HG02623 (cell line): ENCODE data around the gene ANKHD1.
"Not testable (repeated sequence)": the region's sequence is repeated elsewhere in the genome, so short reads cannot be mapped to it uniquely, and the experiment has no call there.

Source experiments
- ATAC-seq: cut with Tn5 transposase; IDR thresholded peaks from one replicate; pipeline ENCODE4 v1.9.1; 2021; ENCODE audit warnings: moderate library complexity; ENCODE audit not compliant: unreplicated experiment

ANKHD1 gene

GRCh38 chr5:140421375-140421774 is 19.7 kb downstream of the ANKHD1 start:
- not testable (repeated sequence) for ATAC-seq

GRCh38 chr5:140423609-140424008 is 22.0 kb downstream of the ANKHD1 start:
- ATAC-seq = no peak

GRCh38 chr5:140424135-140424534 is 22.5 kb downstream of the ANKHD1 start:
- ATAC-seq = no peak

GRCh38 chr5:140427726-140428125 is 26.1 kb downstream of the ANKHD1 start:
- ATAC-seq = not testable (repeated sequence)

- ATAC-seq = no peak
Measured at GRCh38 chr5:140429724-140430123, 28.1 kb downstream of the ANKHD1 start.

GRCh38 chr5:140432212-140432611 is 30.6 kb downstream of the ANKHD1 start:
- no peak for ATAC-seq

GRCh38 chr5:140432916-140433315 is 31.3 kb downstream of the ANKHD1 start:
- no peak for ATAC-seq

GRCh38 chr5:140457368-140457767 is 55.7 kb downstream of the ANKHD1 start:
- ATAC-seq = not testable (repeated sequence)

GRCh38 chr5:140466981-140467742 is 65.5 kb downstream of the ANKHD1 start:
- ATAC-seq = no peak

GRCh38 chr5:140468188-140468587 is 66.6 kb downstream of the ANKHD1 start:
- no peak for ATAC-seq

- no peak for ATAC-seq
Measured at GRCh38 chr5:140469259-140469658, 67.6 kb downstream of the ANKHD1 start.

- ATAC-seq = no peak
Measured at GRCh38 chr5:140480310-140481014, 78.8 kb downstream of the ANKHD1 start.

- ATAC-seq = no peak
Measured at GRCh38 chr5:140481758-140482157, 80.1 kb downstream of the ANKHD1 start.

GRCh38 chr5:140483055-140483454 is 81.4 kb downstream of the ANKHD1 start:
- ATAC-seq = no peak

- not testable (repeated sequence) for ATAC-seq
Measured at GRCh38 chr5:140488141-140488540, 86.5 kb downstream of the ANKHD1 start.

GRCh38 chr5:140488914-140489313 is 87.3 kb downstream of the ANKHD1 start:
- ATAC-seq = no peak

- no peak for ATAC-seq
Measured at GRCh38 chr5:140497897-140498296, 96.3 kb downstream of the ANKHD1 start.

GRCh38 chr5:140498591-140498990 is 97.0 kb downstream of the ANKHD1 start:
- no peak for ATAC-seq

GRCh38 chr5:140502834-140503233 is 101.2 kb downstream of the ANKHD1 start:
- ATAC-seq = no peak

- no peak for ATAC-seq
Measured at GRCh38 chr5:140509898-140510297, 108.3 kb downstream of the ANKHD1 start.

GRCh38 chr5:140513124-140513523 is 111.5 kb downstream of the ANKHD1 start:
- ATAC-seq = no peak

GRCh38 chr5:140524003-140524402 is 122.4 kb downstream of the ANKHD1 start:
- no peak for ATAC-seq
